ENCODE measurements around the gene PPIE.

- TF ChIP-seq EZH2phosphoT487 (IDR thresholded peaks at IDR 0.05; ENCODE audit: insufficient read depth, low read depth) (no peak), EZH2 (IDR thresholded peaks at IDR 0.05; ENCODE audit: insufficient read depth, poor library complexity, severe bottlenecking) (no peak)
Measured at GRCh38 chr1:39805385-39805784, 66.7 kb downstream of the PPIE start.

Measured in GM23248 (cell line).